Activated CD8-positive, alpha-beta memory T cell treated with anti-CD3 and anti-CD28 coated beads, Interleukin-2, amount 50 U/mL, for 24 hours (primary cell): Measurements from ENCODE around the gene ACOT6.
A peak's percentile ranks its signal among the peaks of the same experiment; 100 is the strongest.
"Not testable (repeated sequence)": the region's sequence is repeated elsewhere in the genome, so short reads cannot be mapped to it uniquely, and the experiment has no call there.

ENCODE experiments used
- DNase-seq: peaks from one replicate; pipeline ENCODE4 v3.0.0-alpha.2; 2020; ENCODE audit errors: extremely low read depth

ACOT6 gene, protein sequence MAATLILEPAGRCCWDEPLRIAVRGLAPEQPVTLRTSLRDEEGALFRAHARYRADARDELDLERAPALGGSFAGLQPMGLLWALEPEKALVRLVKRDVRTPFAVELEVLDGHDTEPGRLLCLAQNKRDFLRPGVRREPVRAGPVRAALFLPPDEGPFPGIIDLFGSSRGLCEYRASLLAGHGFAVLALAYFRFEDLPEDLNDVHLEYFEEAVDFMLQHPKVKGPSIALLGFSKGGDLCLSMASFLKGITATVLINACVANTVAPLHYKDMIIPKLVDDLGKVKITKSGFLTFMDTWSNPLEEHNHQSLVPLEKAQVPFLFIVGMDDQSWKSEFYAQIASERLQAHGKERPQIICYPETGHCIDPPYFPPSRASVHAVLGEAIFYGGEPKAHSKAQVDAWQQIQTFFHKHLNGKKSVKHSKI

DNA sequence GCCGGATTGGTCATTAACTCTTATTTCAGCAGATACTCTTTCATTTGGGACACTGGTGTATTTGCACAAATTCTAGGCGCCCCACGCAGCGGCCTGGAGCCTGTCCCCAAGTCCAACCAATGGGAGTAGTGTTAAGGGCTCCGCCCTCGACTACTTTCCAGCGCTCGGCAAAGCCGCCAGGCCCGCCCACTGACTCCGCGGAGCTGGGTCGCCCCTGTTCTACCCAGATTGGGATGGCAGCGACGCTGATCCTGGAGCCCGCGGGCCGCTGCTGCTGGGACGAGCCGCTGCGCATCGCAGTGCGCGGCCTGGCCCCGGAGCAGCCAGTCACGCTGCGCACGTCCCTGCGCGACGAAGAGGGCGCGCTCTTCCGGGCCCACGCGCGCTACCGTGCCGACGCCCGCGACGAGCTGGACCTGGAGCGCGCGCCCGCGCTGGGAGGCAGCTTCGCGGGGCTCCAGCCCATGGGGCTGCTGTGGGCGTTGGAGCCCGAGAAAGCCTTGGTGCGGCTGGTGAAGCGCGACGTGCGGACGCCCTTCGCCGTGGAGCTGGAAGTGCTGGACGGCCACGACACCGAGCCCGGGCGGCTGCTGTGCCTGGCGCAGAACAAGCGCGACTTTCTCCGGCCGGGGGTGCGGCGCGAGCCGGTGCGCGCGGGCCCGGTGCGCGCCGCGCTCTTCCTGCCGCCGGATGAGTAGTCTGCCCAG is at the start of gene ACOT6:
TSS of gene ACOT6 (plus strand) at position 179 of the 707 bp plus-strand sequence. CDS start at position 234, 55 bp downstream.
- no peak for DNase-seq

DNA sequence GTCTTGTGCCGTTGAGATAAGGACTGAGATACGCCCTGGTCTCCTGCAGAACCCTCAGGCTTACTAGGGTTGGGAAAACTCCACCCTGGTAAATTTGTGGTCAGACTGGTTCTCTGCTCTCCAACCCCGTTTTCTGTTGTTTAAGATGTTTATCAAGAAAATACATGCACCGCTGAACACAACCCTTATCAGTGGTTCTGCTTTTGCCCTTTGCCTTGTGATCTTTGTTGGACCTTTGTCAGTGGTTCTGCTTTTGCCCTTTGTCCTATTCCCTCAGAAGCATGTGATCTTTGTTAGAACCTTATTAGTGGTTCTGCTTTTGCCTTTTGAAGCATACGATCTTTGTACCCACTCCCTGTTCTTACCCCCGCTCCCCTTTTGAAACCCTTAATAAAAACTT is 49.6 kb upstream of the ACOT6 start:
- DNase-seq, result not testable (repeated sequence)

DNA sequence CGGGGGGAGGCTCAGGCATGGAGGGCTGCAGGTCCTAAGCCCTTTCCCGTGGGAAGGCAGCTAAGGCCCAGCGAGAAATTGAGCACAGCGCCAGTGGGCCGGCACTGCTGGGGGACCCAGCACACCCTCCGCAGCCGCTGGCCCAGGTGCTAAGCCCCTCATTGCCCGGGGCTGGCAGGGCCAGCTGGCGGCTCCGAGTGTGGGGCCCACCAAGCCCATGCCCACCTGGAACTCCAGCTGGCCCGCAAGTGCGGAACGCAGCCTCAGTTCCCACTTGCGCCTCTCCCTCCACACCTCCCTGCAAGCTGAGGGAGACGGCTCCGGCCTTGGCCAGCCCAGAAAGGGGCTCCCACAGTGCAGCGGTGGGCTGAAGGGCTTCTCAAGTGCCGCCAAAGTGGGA is 45.9 kb upstream of the ACOT6 start:
- DNase-seq, result not testable (repeated sequence)

DNA sequence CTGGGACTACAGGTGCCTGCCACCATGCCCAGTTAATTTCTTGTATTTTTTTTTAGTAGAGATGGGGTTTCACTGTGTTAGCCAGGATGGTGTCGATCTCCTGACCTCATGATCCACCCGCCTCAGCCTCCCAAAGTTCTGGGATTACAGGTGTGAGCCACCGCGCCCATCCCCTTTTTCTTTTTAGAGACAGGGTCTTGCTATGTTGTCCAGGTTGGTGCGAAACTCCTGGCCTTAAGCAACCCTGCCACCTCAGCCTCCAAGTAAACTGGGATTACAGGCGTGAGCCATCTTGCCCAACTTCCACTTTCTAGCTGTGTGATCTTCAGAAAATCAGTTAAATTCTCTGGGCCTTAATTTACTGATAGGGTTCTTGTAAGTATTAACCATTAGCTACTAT is 45.4 kb upstream of the ACOT6 start:
- DNase-seq, result not testable (repeated sequence)

DNA sequence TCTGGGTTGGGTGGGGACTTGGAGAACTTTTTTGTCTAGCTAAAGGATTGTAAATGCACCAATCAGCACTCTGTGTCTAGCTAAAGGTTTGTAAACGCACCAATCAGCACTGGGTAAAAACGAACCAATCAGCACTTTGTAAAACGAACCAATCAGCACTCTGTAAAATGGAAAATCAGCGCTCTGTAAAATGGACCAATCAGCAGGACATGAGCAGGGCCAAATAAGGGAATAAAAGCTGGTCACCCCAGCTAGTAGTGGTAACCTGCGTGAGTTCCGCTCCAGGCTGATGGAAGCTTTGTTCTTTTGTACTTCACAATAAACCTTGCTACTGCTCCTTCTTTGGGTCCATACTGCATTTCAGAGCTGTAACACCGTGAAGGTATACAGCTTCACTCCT is 45.0 kb upstream of the ACOT6 start:
- DNase-seq, result no peak

DNA sequence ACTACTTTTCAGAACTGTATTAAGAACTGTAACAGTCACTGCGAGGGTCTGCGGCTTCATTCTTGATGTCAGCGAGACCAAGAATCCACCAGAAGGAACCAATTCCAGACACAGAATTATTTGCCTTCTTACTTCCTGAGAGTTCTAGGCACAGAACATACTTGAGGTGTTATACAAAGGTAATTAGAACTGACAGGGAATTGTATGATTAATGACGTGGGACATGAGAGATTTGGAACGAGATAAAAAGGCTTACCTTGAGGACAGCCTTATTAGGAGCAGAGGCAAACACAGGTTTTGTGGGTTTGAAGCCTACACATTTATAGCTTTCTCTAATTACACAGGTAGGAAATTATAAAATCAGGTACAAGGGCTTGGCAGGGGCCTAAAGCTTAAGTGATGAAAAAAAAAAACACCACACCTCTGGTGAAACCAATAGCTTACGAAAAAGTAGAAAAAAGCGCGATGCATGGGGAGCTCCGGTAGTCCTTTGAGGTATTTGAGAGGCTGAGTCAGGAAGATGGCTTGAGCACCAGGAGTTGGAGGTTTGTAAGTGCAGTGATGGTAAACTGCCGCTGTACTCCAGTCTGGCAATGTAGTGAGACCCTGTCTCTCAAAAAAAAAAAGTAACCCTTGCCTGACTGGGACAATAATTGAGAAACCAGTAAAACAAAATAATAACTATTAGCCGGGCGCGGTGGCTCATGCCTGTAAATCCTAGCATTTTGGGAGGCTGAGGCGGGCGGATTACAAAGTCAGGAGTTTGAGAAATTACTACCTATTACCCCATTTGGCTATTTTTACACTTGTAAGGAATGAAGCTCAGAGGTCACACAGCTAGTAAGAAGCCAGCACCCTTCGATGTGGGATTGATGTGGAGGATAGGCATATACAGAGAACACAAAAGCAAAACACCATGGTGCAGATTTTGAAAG is 44.1 kb upstream of the ACOT6 start:
- DNase-seq, result no peak

DNA sequence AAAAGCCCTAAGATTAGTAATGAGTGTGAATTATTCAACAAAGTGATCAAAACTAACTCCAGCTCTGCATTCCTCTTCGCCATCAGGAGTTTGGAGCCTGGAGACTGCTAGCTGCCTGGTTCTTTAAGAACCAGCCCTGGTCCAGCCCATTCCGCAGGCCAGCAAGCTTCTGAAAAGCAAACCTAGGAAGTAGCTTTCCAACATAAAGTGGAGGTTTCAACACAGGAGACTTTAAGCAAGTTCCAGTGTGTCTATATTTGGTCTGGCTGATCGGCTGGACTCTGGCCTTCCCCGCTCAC is 43.5 kb upstream of the ACOT6 start:
- not testable (repeated sequence) for DNase-seq

DNA sequence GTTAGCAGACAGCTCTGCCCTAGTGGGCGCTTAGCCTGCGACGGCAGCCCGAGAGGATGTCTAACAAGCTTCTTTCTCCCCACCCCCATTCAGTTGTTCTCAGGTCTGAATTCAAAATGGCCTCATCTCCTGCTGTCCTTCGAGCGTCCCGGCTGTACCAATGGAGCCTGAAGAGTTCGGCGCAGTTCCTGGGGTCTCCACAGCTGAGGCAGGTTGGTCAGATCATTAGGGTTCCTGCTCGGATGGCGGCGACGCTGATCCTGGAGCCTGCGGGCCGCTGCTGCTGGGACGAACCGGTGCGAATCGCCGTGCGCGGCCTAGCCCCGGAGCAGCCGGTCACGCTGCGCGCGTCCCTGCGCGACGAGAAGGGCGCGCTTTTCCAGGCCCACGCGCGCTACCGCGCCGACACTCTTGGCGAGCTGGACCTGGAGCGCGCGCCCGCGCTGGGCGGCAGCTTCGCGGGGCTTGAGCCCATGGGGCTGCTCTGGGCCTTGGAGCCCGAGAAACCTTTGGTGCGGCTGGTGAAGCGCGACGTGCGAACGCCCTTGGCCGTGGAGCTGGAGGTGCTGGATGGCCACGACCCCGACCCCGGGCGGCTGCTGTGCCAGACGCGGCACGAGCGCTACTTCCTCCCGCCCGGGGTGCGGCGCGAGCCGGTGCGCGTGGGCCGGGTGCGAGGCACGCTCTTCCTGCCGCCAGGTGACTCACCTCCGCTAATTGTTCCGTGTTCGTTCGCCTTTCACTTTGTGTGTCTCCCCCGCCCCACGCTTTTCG is 42.9 kb upstream of the ACOT6 start, which contains the start of gene ACOT2:
TSS of gene ACOT2 (plus strand) at position 29 of the 774 bp plus-strand sequence. CDS start at position 57, 28 bp downstream.
- DNase-seq, result peak; percentile 62

DNA sequence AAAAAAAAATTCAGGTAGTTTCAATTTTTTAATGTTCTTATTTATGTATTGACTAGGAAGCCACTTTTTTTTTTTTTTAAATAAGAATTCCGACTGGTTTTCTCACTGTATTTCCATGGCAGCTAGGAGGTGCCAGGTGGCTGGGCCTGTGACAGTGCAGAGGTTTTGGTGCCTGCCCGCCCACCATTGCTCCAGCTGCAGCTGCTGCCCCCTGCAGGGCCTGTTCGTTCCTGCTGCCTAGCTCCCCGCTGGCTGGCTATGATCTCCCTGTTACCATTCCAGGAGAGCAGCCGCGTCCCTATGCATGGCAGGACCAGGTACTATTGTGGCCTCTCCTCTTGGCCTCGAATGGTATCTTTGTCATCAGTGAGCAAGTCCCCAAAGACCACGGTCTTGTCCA is 41.4 kb upstream of the ACOT6 start:
- DNase-seq, result not testable (repeated sequence)

DNA sequence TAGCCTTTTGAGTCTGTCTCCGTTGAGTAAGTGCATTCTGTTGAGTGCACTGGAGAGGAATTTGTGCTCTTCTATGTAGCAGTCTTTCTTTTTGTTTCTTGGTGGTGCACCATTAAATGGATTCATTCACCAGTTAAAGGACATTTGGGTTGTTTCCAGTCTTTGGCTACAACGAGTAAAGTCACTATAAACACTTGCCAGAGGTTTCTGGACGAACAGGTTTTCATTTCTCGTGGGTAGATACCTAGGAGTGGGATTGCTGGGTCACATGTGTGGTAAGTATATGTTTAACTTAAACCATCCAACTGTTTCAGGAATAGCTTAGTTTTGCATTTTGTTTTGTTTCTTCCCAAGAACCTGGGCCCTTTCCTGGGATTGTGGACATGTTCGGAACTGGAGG is 39.3 kb upstream of the ACOT6 start:
- DNase-seq, result not testable (repeated sequence)

DNA sequence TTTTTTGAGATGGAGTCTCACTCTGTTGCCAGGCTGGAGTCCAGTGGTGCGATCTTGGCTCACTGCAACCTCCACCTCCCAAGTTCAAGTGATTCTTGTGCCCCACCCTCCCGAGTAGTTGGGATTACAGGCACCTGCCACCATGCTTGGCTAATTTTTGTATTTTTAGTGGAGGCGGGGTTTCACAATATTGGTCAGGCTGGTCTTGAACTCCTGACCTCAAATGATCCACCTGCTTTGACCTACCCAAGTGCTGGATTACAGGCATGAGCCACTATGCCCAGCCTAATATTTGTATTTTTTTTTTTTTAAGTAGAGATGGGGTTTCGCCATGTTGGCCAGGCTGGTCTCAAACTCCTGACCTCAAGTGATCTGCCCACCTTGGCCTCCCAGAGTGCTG is 38.6 kb upstream of the ACOT6 start:
- DNase-seq, result not testable (repeated sequence)

DNA sequence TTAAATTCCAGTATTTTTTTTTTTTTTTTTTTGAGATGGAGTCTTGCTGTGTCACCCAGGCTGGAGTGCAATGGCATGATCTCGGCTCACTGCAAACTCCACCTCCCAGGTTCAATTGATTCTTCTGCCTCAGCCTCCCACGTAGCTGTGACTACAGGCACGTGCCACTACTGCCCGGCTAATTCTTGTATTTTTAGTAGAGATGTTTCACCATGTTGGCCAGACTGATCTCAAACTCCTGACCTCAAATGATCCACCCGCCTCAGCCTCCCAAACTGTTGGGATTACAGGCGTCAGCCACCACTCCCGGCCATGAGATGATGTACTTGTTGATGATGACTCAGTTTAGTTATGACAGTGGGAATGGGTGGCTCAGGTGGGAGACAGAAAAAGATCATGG is 38.1 kb upstream of the ACOT6 start:
- DNase-seq, result not testable (repeated sequence)

DNA sequence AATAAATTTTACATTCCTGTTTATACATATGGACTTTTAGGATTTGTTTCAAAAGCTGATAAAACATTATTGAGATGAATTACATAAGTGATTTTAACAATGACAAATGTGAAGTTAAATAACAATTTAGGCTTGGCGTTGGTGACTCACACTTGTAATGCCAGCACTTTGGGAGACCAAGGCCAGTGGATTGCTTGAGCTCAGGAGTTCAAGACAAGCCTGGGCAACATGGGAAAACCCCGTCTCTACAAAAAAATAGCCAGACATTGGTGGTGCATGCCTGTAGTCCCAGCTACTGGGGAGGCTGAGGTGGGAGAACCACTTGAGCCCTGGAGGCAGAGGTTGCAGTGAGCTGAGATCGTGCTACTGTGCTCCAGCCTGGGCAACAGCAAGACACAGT is 35.9 kb upstream of the ACOT6 start:
- no peak for DNase-seq

DNA sequence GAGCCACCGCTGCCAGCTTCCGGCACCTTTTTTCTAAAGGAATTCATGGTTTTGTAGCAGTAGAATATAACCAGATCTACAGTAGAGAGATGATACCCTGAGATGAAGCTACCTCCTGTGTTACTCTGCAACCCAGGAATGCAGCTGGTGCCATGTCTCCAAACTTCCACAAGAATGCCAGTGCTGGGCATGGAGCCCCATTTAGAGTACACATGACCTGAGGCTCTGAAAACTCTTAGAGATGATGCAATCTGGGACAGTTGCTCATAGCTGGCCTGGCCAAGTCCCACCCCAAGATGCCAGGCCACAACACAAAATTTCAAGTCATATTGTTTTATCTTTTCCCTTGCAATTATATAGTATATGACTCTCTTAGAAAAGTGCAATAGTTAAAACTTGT is 35.1 kb upstream of the ACOT6 start:
- DNase-seq, result not testable (repeated sequence)

DNA sequence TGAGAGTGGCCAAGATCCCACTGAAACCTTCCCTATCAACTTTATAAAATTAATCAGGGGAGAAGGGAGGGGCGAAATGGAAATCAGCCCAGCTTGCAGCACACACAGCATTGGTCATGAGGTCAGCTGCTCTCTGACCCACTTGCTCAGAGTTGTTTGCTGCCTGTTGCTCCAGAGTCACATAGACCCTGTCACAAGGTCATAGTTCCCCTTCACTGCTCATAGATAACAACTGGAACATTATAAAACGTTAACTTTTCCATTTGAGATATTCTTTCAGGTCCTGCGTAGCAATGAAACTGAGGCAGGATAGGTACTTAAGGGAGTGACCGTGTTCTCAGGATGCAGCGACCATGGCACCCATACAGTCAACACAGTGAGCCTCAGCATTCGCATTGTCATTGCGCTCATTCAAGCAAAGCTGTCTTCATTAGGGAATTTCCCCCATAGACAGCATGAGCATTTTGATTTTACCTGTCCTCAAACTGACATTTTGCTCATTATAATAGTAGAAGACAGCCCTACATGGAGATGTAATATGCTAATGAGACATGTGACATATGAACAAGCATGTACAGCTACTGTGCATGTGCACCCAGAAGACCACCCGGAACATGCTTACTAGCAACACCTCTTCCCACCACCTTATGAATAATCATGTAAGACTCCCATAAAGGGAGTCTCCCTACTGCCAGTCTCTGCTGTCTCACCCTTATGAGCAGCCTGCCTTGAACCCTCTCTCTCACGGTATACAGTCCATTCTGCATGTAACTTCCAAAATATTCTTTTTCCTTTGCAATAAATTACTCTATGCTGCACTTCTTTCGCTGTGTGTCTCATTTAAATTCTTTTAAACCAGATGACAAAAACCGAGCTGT is 30.0 kb upstream of the ACOT6 start:
- not testable (repeated sequence) for DNase-seq

DNA sequence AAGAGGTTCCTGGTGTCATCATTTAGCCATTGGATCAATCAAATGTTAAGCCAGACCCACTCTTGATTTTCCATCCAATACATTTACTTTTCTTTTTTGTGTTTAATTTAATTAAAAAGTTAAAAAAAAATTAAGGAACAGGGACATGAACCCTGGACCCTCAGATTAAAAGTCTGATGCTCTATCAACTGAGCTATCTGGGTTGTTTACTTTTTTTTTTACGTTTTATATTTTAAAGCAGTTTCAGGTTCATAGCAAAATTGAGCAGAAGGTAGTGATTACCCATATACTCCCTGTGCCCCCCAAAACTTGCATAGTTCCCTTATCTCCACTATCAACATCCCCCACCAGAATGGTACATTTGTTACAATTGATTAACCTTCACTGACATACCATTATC is 23.6 kb upstream of the ACOT6 start:
- DNase-seq, result no peak

DNA sequence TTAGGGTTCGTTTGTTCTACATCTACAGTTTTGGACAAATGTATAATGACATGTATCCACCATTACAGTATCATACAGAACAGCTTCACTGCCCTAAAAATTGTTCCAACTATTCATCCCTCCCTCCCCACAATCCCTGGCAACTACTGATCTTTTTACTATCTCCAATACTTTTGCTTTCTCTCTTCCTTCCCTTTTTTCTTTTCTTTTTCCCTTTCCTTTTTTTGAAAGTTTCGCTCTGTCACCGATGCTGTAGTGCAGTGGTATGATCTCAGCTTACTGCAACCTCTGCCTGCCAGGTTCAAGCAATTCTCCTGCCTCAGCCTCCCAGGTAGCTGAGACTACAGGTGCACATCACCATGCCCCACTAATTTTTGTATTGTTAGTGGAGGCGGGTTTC is 23.2 kb upstream of the ACOT6 start:
- DNase-seq, result no peak

DNA sequence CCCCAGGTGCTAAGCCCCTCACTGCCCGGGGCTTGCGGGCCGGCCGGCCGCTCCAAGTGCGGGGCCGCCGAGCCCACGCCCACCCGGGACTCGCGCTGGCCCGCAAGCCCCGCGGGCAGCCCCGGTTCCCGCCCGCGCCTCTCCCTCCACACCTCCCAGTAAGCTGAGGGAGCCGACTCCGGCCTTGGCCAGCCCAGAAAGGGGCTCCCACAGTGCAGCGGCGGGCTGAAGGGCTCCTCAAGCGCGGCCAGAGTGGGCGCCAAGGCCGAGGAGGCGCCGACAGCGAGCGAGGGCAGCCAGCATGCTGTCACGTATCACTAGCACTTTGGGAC is 21.7 kb upstream of the ACOT6 start:
- DNase-seq, result not testable (repeated sequence)

DNA sequence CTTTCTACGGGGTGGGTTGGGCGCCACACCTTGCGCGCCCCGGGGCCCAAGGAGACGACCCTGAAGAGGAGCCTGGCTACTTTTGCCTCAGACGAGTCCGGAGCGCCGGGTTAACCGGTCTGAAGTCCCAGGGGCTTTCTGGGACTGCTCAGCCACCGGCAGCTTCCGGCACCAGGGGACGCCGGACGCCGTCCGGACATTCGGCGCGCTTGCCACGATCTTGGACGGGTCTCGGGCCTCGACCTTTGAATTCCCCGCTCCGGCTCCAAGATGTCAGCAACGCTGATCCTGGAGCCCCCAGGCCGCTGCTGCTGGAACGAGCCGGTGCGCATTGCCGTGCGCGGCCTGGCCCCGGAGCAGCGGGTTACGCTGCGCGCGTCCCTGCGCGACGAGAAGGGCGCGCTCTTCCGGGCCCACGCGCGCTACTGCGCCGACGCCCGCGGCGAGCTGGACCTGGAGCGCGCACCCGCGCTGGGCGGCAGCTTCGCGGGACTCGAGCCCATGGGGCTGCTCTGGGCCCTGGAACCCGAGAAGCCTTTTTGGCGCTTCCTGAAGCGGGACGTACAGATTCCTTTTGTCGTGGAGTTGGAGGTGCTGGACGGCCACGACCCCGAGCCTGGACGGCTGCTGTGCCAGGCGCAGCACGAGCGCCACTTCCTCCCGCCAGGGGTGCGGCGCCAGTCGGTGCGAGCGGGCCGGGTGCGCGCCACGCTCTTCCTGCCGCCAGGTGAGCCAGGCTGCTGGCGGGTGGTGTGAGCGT is 20.4 kb upstream of the ACOT6 start, which contains the start of gene ACOT4:
TSS of gene ACOT4 (plus strand) at position 184 of the 760 bp plus-strand sequence. CDS start at position 271, 87 bp downstream.
- DNase-seq, result no peak
